Stimulated activated CD4-positive, alpha-beta T cell treated with anti-CD3 and anti-CD28 coated beads, Interleukin-1b, Interleukin-23, amount 100 ng/mL, for 48 hours (primary cell): ENCODE results near the gene S100A2.
"Not testable (repeated sequence)": the region's sequence is repeated elsewhere in the genome, so short reads cannot be mapped to it uniquely, and the experiment has no call there.

ENCODE experiments used
- DNase-seq: peaks from one replicate; pipeline ENCODE4 v3.0.0-alpha.2; 2020

S100A2 gene

GRCh38 chr1:153527023-153527682 is 38.5 kb downstream of the S100A2 start:
- no peak for DNase-seq

DNA sequence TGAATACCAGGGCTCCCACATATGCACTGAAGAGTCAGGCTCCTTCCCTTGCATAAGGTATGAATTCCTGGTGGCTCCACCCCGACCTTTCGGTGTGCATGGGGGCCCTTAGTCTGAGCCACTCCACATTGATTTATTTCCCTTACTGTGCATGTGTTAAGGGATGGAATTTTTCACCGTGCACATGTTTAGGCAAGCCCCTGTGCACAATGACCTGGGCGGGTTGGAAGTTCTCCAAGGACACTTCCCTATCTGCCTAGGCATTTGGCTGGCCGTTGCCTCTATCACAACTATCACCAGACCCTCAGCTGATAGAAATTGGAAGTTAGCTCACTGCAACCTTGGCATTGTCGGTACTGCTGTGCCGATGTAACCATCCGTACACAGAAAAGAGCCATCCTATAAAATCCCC is 39.5 kb downstream of the S100A2 start:
- no peak for DNase-seq

- DNase-seq: no peak
These were observed 40.4 kb downstream of the S100A2 start for GRCh38 chr1:153525088-153525728.

- not testable (repeated sequence) for DNase-seq
These were observed 43.1 kb downstream of the S100A2 start for GRCh38 chr1:153522353-153523048.

DNA sequence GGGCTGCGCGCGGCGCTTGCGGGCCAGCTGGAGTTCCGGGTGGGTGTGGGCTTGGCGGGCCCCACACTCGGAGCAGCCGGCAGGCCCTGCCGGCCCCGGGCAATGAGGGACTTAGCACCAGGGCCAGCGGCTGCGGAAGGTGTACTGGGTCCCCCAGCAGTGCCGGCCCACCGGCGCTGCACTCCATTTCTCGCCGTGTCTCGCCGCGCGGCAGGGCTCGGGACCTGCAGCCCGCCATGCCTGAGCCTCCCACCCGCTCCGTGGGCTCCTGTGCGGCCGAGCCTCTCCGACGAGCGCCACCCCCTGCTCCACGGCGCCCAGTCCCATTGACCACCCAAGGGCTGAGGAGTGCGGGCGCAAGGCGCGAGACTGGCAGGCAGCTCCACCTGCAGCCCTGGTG is 43.8 kb downstream of the S100A2 start:
- not testable (repeated sequence) for DNase-seq

DNA sequence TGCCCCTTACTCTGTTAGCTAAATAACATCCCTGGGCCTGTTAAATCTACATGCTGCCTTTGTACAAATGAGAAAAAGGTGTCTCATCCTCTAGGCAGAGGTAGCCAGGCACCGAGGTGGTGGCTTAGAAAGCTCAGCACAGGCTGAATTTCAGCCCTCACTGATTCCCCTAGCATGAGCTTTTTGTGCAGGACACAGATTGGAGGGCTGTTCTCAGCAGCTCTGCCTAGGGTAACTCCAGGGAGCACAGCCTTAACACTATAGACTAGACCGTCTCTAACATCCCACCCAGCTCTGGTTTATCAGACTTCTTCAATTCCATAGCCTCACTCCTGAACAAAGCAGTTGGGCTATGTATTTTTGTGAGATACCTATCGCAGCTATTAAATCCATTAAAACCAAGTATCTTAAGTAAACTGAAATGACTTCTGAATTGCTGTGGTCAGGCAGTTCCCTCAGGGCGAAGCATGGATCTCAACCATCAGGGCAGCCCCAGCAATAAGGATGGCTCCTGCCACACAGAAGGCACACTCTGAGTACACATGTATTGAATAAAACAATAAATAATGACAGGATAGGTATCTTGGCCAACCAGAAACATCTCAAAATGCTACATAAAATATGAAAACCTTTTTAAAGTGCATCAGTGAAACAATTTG is 44.7 kb downstream of the S100A2 start:
- DNase-seq: no peak

DNA sequence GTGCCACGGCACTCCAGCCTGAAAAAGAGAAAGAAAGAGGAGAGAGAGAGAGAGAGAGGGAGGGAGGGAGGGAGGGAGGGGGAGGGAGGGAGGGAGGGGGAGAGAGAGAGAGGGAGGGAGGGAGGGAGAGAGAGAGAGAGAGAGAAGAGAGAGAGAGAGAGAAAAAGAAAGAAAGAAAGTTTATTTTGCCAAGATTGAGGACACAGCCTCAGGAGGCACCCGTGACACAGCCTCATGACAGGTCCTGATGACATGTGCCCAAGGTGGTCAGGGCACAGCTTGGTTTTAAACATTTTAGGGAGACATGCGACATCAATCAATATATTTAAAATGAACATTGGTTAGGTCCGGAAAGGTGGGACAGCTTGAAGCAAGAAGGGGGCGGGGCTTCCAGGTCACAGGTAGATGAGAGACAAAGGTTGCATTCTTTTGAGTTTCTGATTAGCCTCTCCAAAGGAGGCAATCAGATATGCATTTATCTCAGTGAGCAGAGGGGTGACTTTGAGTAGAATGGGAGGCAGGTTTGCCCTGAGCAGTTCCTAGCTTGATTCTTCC is 45.4 kb downstream of the S100A2 start:
- DNase-seq: not testable (repeated sequence)

GRCh38 chr1:153519242-153519641 is 46.4 kb downstream of the S100A2 start:
- no peak for DNase-seq

GRCh38 chr1:153515504-153516394 is 49.9 kb downstream of the S100A2 start:
- DNase-seq: no peak

DNA sequence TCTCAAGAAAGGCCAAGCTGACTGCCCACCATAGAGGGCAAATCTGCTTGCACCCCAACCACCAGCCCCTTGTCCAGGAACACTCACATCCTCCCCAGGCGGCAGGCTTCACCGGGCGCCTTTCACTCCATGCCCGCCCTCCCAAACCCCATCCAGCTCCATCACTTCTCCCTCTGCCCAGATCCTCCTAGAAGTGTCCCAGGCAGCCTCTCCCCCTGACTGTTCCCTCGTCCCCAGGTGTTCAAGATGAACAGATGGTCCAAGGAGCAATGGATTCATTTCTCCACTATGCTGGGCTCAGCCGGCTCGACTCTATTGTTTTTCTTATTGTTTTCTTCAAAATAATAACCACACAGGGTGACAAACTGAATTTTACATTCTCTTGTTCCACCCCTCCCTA is 52.0 kb downstream of the S100A2 start:
- DNase-seq: no peak

DNA sequence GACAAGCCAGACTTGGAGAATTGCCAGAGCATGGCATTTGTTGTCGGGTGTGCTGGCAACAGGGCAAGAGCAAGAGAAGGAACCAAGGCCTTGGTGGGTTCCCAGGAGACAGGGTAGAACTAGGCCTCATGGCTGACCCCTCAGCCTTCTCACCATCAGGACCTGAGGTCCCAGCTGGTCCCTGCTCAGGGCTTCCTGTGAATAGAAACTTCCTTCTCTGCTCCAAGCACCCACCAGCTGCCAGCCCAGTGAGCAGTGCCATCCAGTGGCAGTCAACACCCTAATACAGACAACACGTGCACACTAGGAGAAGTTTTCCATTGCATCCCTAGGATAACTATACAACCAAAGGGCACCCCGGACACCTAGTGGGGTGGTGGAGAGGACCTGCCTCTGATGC is 52.6 kb downstream of the S100A2 start:
- DNase-seq: no peak
